Stimulated activated CD8-positive, alpha-beta memory T cell treated with anti-CD3 and anti-CD28 coated beads, Interleukin-4, amount 100 ng/mL, for 1 hour (primary cell): ENCODE results near the gene HOXD12.

ENCODE experiments used
- DNase-seq, 2 donors: peaks; one replicate each; pipeline ENCODE4 v3.0.0-alpha.2; 2020; ENCODE audit warnings: low read depth in 2 of 2, low spot score in 1 of 2

HOXD12 gene

GRCh38 chr2:176092270-176093144 lies 7.1 kb upstream of the HOXD12 start, which contains the start of gene HOXD13:
Gene HOXD13, plus strand, starts transcription at chr2:176092721. Its CDS starts 170 bp downstream, at chr2:176092891.
- DNase-seq = no peak

DNA sequence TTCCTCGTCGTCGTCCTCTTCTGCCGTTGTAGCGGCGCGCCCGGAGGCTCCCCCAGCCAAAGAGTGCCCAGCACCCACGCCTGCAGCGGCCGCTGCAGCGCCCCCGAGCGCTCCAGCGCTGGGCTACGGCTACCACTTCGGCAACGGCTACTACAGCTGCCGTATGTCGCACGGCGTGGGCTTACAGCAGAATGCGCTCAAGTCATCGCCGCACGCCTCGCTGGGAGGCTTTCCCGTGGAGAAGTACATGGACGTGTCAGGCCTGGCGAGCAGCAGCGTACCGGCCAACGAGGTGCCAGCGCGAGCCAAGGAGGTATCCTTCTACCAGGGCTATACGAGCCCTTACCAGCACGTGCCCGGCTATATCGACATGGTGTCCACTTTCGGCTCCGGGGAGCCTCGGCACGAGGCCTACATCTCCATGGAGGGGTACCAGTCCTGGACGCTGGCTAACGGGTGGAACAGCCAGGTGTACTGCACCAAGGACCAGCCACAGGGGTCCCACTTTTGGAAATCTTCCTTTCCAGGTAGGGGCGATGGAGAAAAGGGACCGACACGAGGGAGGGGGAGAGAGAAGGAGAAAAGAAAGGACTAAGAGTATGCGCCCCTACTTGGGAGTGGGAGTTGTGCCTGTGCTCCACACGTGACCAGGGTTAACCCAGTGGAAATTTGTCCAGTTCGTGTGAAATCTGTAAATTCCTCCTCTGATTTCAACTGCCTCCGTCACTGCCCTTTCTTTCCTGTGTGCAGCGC lies 6.3 kb upstream of the HOXD12 start:
- DNase-seq = no peak

- DNase-seq = no peak
Measured at GRCh38 chr2:176093898-176094249, 5.7 kb upstream of the HOXD12 start.

DNA sequence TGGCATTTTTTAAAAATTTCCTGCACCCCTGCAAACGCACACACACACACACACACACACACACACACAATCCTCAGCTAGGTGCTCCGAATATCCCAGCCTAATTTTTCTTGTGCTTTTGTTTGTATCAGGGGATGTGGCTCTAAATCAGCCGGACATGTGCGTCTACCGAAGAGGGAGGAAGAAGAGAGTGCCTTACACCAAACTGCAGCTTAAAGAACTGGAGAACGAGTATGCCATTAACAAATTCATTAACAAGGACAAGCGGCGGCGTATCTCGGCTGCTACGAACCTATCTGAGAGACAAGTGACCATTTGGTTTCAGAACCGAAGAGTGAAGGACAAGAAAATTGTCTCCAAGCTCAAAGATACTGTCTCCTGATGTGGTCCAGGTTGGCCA lies 5.2 kb upstream of the HOXD12 start:
- DNase-seq = no peak

DNA sequence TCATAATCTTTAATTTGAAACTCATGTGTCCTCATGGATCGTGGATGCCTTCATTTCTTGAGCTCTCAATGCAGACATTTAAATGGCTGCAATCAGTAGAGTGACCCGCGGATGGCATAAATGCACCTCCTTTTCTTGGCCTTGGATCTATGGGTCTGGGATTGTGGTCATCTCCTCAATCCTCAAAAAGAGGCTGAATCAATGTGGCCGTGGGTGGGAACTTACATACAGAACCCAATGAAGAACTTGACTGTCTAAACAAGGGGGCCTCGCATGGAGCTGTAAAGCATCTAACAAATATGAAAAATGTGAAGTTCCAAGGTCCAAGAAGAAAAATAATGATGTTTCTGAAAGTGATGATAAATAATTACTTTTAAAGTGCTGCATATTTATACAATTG lies 4.2 kb upstream of the HOXD12 start:
- no peak for DNase-seq

DNA sequence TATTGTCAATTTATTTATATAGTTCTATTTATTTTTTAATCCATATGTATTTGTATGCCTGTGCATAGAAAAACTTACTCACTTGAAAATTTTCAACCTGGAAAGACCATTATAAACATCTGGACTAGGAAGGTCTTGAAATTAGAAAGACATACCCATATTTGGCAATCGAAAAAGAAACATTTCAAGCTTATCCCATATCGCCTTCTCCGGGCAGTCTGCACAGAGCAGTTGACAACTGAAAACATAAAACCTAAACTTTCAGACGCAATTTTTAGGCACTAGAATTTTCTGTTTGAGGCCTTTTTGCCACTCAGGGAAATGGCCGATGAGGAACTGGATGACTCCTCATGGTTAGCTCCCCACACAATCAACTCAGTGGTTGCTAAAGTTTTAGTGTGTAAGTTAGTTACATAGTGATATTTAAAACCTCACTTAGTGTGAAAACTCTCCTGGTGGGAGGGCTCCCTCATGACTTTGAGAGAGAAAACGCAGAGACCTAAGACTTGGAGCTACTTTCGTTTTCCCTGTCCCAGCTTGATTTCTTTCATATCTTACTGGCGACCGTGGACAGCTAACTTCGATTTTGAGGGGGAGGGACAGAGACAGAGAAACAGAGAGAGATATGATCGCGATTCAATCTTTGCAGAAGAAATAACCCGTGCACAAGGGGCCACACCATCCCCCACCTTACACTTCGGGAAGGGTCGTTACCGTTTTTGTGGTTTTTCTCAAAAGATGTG lies 3.2 kb upstream of the HOXD12 start:
- DNase-seq = no peak

DNA sequence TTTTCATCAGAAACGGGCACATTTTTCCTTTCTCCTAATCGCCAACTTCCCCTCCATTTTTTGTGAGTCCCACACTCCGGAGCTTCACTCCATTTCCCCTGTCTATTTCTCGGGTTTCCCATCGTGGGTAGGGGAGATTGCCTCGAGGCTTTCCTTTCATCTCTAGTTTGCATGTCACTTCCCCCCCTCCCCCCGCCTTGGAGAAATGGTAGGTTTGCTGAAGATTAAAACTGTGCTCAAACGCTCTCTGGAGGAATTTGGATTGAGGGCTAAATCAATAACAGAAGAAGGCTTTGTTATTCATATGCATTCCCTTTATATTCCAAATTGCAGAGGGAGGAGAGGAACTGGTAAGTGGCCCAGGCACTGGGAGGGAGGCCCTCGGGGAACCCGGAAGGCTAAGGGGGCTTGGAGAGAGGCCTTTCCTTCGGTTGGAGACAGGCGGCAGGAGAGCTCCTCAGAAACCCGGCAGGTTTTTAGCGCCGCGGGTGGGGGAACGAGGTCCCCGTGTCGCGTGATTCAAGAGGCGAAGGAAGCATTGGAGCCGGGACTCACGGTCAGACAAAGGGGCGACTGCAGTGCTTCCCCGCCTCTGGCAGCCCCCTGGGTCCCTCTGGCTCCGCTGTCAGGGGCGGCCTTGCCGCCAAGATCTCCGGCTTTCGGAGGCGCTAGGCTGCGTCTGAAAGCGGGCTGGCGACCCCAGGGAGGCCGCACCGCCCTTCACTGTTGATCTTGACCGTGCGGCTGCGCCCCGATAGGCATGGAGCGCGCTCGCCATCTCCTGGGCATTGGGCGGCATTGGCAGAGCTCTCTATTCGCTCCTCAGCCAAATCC lies 2.4 kb upstream of the HOXD12 start:
- peak in 1 of 2 donors; percentile 19 for DNase-seq

DNA sequence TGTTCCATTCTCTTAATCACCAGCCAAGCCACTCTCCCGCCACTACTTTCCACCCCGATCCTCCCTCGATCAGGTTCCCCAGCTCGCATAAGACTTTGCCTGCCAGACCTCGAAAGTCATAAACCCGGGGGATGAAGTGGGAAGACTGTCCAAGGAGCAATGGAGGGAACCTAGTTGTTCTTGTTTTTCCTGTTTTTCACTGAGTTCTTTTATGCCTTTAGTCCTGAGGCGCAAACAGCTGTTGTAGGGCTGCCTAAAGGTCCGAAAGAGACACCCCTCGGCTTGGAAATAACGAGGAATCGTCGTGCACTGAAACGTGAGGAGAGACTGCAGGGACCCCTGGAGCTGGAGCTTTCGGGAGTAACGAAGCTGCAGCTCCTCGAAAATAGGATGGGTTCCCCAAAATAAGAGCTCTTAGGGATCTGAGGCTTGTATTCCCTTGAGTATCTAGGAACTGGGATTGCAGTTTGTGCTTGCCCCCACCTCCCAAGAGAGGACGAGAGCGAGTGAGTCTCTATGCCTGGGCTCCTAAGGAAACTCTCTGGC lies 1.7 kb upstream of the HOXD12 start:
- DNase-seq = no peak

GRCh38 chr2:176098366-176099158 lies 1.0 kb upstream of the HOXD12 start:
- DNase-seq = no peak

- DNase-seq = no peak
Measured at GRCh38 chr2:176099159-176099727, 352 bp upstream of the HOXD12 start.

- no peak for DNase-seq
Measured at GRCh38 chr2:176100547-176101140, 1.0 kb downstream of the HOXD12 start.

- no peak for DNase-seq
Measured at GRCh38 chr2:176101216-176101830, 1.7 kb downstream of the HOXD12 start.

- no peak for DNase-seq
Measured at GRCh38 chr2:176101842-176102241, 2.2 kb downstream of the HOXD12 start.

GRCh38 chr2:176102309-176102866 lies 2.8 kb downstream of the HOXD12 start:
- DNase-seq = no peak

GRCh38 chr2:176103194-176103593 lies 3.6 kb downstream of the HOXD12 start:
- DNase-seq = no peak

GRCh38 chr2:176103742-176104315 lies 4.2 kb downstream of the HOXD12 start:
- no peak for DNase-seq

DNA sequence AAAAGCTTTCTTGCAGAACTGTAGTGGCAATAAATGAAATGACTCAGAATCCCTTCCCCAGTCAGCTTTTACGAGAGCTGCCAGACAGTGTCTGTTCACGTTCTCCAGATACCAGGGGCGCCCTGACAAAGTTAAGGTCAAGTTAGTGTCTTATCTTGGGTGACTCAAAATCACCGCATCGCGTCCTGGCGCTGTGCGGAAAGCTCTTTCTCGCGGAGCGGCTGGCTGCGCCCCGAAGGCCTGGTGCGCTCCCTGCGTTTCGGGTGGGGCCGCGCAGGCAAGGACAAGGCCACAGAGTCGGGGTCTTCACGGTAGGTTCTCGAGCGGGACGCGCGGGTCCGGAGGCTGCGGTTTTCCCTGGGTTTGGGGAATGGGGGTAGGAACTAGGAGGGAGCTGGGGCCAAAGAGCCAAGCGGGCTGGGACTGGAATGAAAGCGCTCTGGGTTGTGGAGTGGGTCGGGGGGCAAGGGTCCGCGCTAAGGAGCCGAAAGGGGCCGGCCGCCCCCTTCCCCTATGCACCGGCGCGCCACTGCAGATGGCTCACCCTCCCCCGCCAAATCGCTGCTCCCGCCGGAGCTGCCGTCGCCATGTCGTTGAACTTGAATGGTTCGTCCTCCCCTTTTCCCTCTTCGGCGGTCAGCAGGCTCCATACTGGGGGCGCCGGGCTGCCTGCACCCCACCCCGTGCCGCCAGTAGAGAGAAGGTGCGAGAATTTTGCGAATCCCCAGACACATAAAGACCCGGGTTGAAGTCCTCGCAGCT lies 4.9 kb downstream of the HOXD12 start:
- no peak for DNase-seq
